ENCODE measurements around the gene RTP5. TPM values are rescaled to one million over a fixed set of nuclear protein-coding genes. Genes with fewer than 3 reads are reported as not detected.

Gene RTP5
- not detected in 2 replicates for total RNA-seq

DNA sequence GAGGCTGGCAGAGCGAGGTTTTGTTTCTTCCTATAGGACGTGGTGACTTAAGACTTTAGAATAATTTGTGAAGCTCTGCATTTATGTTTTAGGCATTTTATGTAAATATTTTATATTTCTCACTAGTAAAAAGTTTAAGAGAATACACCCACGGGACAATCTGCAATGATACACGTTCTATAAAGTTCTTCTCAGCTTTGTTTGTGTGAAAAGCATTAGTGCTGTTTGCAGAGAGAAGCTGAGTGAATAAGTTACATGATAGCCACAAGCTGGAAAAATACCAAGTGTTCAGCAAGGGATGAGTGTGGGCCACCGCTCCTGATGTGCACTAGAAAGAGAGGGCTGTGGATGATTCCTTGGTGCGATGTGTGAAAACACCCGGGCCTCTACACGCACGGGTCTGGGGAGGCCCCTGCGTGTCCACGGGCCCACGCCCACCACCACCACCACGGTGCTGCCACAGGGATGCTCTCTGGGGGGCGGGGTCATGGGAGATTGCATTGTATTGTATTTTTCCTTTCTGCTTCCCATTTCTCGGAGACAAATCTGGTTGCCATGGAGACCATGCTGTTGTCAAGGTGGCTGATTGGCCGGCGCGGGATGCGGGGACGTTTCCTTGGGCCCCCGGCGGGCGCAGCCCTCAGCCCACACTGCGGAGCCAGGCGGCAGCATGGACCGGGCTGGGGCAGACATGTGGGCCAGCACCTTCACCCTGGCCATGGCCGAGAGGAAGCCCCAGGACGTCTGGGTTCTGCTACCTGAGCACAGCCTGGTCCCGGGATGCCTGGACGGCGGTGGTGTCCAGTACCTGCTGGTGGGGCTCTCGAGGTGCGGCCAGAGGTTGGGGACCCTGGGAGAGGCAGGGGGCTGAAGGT is at the start of gene RTP5:
Gene RTP5 (plus strand): TSS at position 643 of the 875 bp plus-strand sequence. CDS start 28 bp downstream, at position 671.

DNA sequence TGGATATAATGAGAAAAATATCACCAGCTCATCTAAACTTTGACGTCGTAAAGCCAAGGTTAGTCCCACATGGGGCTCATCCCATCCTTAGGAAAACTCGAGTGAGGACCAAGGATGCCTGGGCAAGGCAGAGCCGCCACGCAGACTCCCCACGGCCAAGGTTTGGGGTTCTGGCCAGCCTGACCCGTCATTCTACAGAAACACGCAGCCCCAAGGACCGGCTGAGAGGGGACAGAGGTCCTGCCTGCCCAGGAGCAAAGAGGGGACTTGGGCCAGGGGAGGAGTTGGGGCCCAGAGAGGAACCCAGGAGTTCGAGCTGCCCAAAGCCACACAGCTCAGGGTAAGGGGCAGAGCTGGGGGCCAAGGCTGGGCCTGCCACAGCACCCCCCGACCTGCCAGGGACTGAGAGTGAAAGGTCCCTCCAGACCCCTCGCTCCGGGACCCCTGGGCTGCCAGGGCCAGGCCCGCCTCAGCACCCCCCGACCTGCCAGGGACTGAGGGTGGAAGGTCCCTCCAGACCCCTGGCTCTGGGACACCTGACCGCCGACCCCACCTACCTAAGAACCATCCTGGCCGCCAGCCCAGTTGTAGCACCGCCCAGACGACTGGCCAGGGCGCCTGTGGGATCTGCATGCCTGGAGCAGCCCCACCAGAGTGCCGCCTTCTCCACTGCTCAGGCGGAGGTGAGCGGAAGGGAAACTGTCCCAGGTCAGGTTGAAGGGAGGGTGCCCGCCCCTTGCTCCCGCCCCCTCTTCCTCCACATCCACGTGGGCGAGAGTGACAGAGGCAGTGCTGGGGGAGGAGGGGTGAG is 11.1 kb upstream of the RTP5 start, which contains the start of gene PDCD1:
Gene PDCD1 (minus strand): TSS at position 689 of the 811 bp plus-strand sequence. CDS start 56 bp downstream, at position 633.

Other genes with a start within 250 kb of the RTP5 start
- 42.8 and 47.8 TPM in 2 replicates for gene THAP4, start 232.6 kb upstream of the RTP5 start, total RNA-seq
- gene ATG4B, start 232.0 kb upstream of the RTP5 start, total RNA-seq: 53.8 and 85.3 TPM in 2 replicates
- 11.8 and 32.2 TPM in 2 replicates for gene DTYMK, start 182.9 kb upstream of the RTP5 start, total RNA-seq
- gene ING5, start 167.7 kb upstream of the RTP5 start, total RNA-seq: 17.0 and 41.2 TPM in 2 replicates
- 11.6 and 32.6 TPM in 2 replicates for gene D2HGDH, start 135.1 kb upstream of the RTP5 start, total RNA-seq
- gene GAL3ST2, start 92.9 kb upstream of the RTP5 start, total RNA-seq: 0.79 TPM in 1 of 2 replicates, not detected in the other
- not detected in 2 replicates for gene NEU4, start 60.5 kb upstream of the RTP5 start, total RNA-seq
- not detected in 2 replicates for gene PDCD1, start 10.8 kb upstream of the RTP5 start, total RNA-seq

All from placental epithelial cell (primary cell).